NCI-H345 treated with DMSO at 0.1 percent for 48 hours (cell line): ENCODE results near the gene CDK5RAP2.
"Not testable (repeated sequence)": the region's sequence is repeated elsewhere in the genome, so short reads cannot be mapped to it uniquely, and the experiment has no call there.

Experiments
- DNase-seq: peaks from one replicate; lab custom pipeline; 2025; ENCODE audit not compliant: unreplicated experiment; lab: John Stamatoyannopoulos, UW

CDK5RAP2 gene

GRCh38 chr9:120515996-120516395 lies 64.0 kb downstream of the CDK5RAP2 start:
- not testable (repeated sequence) for DNase-seq

GRCh38 chr9:120515481-120515880 lies 64.5 kb downstream of the CDK5RAP2 start:
- DNase-seq, result not testable (repeated sequence)

GRCh38 chr9:120514405-120514804 lies 65.6 kb downstream of the CDK5RAP2 start:
- DNase-seq, result no peak

DNA sequence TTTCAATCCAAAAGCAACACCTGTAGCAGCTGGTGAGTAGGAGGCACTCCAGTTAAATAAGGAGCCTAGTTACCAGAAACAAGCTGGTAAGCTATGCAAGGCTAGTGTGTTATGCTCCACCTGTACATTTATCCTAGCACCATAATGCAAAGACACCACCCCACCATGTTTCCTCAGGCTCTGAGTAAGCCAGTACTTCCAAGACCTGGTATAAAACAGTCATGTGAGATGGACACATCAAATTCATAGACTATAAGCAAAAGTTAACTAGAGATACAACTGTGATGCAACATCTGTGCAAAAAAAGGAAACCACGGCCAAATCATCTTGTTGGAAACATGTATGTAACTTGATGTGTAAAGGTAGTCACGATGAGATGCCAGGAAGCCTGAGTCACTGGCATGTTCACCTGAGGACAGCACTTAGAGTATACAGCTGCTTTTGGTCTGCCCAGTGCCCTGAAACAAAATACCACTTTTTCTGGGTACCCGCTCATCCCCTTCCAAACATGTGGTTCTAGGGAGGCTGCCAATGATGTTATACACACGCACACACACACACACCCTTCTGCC lies 66.1 kb downstream of the CDK5RAP2 start:
- DNase-seq, result no peak

- no peak for DNase-seq
These were observed 69.2 kb downstream of the CDK5RAP2 start for GRCh38 chr9:120510816-120511215.

GRCh38 chr9:120507936-120508510 lies 71.9 kb downstream of the CDK5RAP2 start:
- no peak for DNase-seq

DNA sequence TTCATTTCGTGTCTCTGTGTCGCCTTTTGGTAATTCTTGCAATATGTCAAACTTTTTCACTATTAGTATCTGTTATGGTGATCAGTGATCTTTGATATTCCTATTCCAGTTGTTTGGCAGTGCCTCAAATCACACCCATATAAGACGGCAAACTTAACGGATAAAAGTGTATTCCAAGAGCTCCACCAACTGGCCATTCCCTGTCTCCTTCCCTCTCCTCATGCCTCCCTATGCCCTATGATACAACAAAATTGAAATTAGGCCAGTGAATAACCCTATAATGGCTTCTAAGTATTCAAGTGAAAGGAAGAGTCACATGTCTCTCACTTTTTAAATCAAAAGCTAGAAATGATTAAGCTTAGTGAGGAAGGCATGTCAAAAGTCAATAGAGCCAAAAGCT lies 74.8 kb downstream of the CDK5RAP2 start:
- no peak for DNase-seq

GRCh38 chr9:120500733-120501132 lies 79.2 kb downstream of the CDK5RAP2 start:
- no peak for DNase-seq

DNA sequence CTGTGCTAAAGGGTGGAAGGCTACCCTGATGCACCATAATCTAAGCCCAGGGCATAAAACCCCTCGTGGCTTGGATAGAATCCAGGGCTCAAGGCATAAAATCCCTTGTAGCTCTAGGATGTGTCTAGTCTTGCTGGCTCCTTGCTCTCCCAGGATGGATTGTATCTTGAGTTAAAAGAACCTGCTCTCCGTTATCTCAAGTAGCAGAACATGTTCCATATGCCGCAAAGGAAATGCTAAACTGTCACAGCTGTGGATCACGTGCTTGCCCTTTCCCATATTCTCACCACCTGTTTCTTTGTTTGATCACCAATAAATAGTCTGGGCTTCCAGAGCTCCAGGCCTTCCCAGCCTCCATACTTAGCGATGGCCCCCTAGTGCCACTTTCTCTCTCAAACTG lies 82.1 kb downstream of the CDK5RAP2 start:
- not testable (repeated sequence) for DNase-seq

DNA sequence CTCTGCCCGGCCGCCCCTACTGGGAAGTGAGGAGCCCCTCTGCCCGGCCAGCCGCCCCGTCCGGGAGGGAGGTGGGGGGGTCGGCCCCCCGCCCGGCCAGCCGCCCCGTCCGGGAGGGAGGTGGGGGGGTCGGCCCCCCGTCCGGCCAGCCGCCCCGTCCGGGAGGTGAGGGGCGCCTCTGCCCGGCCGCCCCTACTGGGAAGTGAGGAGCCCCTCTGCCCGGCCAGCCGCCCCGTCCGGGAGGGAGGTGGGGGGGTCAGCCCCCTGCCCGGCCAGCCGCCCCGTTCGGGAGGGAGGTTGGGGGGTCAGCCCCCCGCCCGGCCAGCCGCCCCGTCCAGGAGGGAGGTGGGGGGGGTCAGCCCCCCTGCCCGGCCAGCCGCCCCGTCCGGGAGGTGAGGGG lies 83.5 kb downstream of the CDK5RAP2 start:
- not testable (repeated sequence) for DNase-seq

- DNase-seq, result no peak
These were observed 88.9 kb downstream of the CDK5RAP2 start for GRCh38 chr9:120490888-120491595.

DNA sequence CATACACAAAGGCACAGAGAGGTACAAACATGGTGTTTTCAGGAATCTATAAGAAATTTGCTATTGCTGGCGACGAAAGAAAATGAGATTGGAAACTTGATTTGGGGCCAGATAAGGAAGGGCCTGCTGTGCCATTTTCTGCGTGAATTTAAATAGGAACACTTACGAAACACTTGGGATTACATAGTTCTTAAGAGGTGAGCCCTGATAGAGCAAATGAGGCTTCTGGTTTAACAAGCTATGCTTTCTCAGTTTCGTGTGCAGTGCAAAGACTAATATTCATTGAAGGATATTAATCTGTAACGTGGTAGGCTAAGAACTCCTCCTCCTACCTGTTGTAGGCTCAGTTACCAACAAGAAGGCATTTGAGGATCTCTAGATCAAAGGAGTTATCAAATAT lies 93.1 kb downstream of the CDK5RAP2 start:
- no peak for DNase-seq

GRCh38 chr9:120486347-120486746 lies 93.6 kb downstream of the CDK5RAP2 start:
- peak; percentile 28 for DNase-seq

GRCh38 chr9:120485788-120486187 lies 94.2 kb downstream of the CDK5RAP2 start:
- no peak for DNase-seq

- DNase-seq, result no peak
These were observed 95.8 kb downstream of the CDK5RAP2 start for GRCh38 chr9:120484162-120484561.

GRCh38 chr9:120482424-120483186 lies 97.4 kb downstream of the CDK5RAP2 start:
- no peak for DNase-seq

- DNase-seq, result no peak
These were observed 98.1 kb downstream of the CDK5RAP2 start for GRCh38 chr9:120481846-120482245.

GRCh38 chr9:120481248-120481647 lies 98.7 kb downstream of the CDK5RAP2 start:
- DNase-seq, result no peak

- DNase-seq, result no peak
These were observed 99.3 kb downstream of the CDK5RAP2 start for GRCh38 chr9:120480707-120481106.

DNA sequence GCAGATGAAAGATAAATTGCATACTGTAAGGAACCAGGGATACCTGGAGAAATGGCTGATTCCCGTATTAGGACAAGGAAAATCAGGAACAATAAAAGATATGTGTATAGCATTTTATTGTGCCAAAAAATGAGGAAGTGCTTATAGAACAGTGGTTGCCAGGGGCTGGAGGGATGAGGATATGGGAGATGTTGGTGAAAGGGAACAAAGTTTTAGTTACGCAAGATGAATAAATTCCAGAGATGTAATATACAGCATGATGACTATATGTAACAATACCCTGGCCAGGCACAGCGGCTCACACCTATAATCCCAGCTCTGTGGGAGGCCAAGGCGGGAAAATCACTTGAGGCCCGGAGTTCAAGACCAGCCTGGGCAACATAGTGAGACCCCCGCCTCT lies 101.8 kb downstream of the CDK5RAP2 start:
- no peak for DNase-seq

DNA sequence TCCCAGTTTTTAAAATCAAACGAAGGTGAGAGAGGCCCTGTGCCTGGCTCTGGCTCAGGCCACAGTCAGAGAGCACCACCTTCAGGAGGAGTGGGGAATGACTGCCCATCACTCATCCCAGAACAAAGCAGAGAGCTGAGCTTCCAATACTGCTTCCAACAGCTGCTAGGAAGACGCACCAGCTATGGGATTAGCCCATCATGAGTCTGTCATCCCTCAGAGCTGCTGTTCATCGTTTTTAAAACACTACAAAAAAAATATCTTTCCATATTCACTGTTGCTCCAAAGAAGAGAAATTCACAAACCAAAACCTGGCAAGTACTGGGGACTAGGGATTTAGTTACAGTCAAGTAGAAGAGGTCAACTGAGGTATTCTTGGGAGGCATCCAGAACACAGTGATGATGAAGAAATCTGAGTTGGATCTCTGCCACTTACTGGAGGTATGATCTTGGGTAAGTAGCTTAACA lies 102.4 kb downstream of the CDK5RAP2 start:
- DNase-seq, result peak; percentile 2

- no peak for DNase-seq
These were observed 104.6 kb downstream of the CDK5RAP2 start for GRCh38 chr9:120475341-120475740.
